K562 (cell line): Measurements from ENCODE around the gene BTG2. TPM values are rescaled to one million over a fixed set of nuclear protein-coding genes. Genes with fewer than 3 reads are reported as not detected.

Experiments
- ARID1B ChIP-seq: fragments of 450-650 bp; IDR thresholded peaks from 2 replicates; pipeline ENCODE4 v1.6.1; 2016; ENCODE audit warnings: antibody characterized with exemption, mild to moderate bottlenecking, inconsistent platforms
- ARNT ChIP-seq, 2 experiments: fragments of 450-650 bp; IDR thresholded peaks; 2 replicates each; pipeline ENCODE4 v1.6.1; 2016; ENCODE audit warnings: mild to moderate bottlenecking in 1 of 2
- CAMTA2 ChIP-seq: fragments of 250-450 bp; sonication (Bioruptor Pico); conservative IDR thresholded peaks from 2 replicates; pipeline ENCODE4 v1.5.1; 2022
- CHD7 ChIP-seq: fragments of 200-600 bp; sonication (generic); IDR thresholded peaks from one replicate; pipeline ENCODE4 v1.6.1; 2012; ENCODE audit warnings: mild to moderate bottlenecking, low read depth, low read length, inconsistent platforms
- HNRNPH1 ChIP-seq: fragments of 200-400 bp; formaldehyde crosslinking; optimal IDR thresholded peaks from 2 replicates; pipeline ENCODE3; 2017; ENCODE audit warnings: low read depth, mild to moderate bottlenecking, low read length, moderate library complexity
- MEF2A ChIP-seq: IDR thresholded peaks from 2 replicates; pipeline ENCODE4 v1.6.1; 2011; ENCODE audit warnings: low read depth, mild to moderate bottlenecking, low read length, moderate library complexity; ENCODE audit not compliant: control insufficient read depth
- RB1 ChIP-seq: fragments of 450-650 bp; IDR thresholded peaks from 2 replicates; pipeline ENCODE4 v1.6.1; 2017; ENCODE audit warnings: low read depth, mild to moderate bottlenecking
- RFX1 ChIP-seq: fragments of 450-650 bp; IDR thresholded peaks from 2 replicates; pipeline ENCODE4 v1.6.1; 2016; ENCODE audit warnings: mild to moderate bottlenecking, moderate library complexity
- STAG1 ChIP-seq: sonication (generic); formaldehyde crosslinking; IDR thresholded peaks from 2 replicates; pipeline ENCODE4 v1.5.0; 2020; ENCODE audit warnings: missing genetic modification reagents, borderline replicate concordance
- STAT5A ChIP-seq: IDR thresholded peaks from 2 replicates; pipeline ENCODE4 v1.6.1; 2012; ENCODE audit warnings: low read length, inconsistent platforms, borderline replicate concordance
- THAP7 ChIP-seq: fragments of 250-450 bp; sonication (Bioruptor Pico); IDR thresholded peaks from 2 replicates; pipeline ENCODE4 v1.5.0; 2021
- ZNF12 ChIP-seq: sonication (generic); formaldehyde crosslinking; IDR thresholded peaks from 2 replicates; pipeline ENCODE4 v1.4.0; 2020; ENCODE audit warnings: mild to moderate bottlenecking, missing genetic modification reagents
- ZNF584 ChIP-seq: fragments of 200-800 bp; sonication (Bioruptor generic); IDR thresholded peaks from 2 replicates; pipeline ENCODE4 v1.6.1; 2016; ENCODE audit warnings: low read depth, mild to moderate bottlenecking, missing genetic modification characterization, missing compliant biosample characterization
- ZNF75A ChIP-seq: fragments of 450-650 bp; formaldehyde crosslinking; IDR thresholded peaks from 2 replicates; pipeline ENCODE4 v1.4.0; 2020; ENCODE audit warnings: mild to moderate bottlenecking
- ZNF77 ChIP-seq: fragments of 250-450 bp; sonication (Bioruptor Pico); IDR thresholded peaks from 2 replicates; pipeline ENCODE4 v1.5.0; 2020
- polyA plus RNA-seq, 8 experiments: library from polyadenylated mRNA; depleted of rRNA in 4 of 8; stranded (reverse) in 5 of 8; unstranded in 3 of 8; fragments of >200 nt; fragmentation: Nextera tagmentation in 2 of 8; fragmentation: Illumina TruSeq in 1 of 8; extraction: Ambion mirVana in 2 of 8; extraction: Trizol in 1 of 8; gene quantifications; 2 replicates each; pipeline versions ENCODE4 v1.2.1 to v1.2.3, GENCODE V29; 2011 to 2014; ENCODE audit warnings: inconsistent platforms in 1 of 8, missing spikeins in 1 of 8
- total RNA-seq, 7 experiments: library from RNA; depleted of rRNA in 6 of 7; stranded (reverse); fragments of >200 nt in 6 of 7; fragmentation: Illumina TruSeq in 2 of 7; extraction: Trizol in 2 of 7; gene quantifications; 2 replicates each; pipeline versions ENCODE4 v1.2.1 to v1.2.3, GENCODE V29; 2011 to 2021; ENCODE audit warnings: low replicate concordance in 1 of 7
- TF ChIP-seq, protein P1 (sequence below): fragments of 450-650 bp; IDR thresholded peaks from 2 replicates; pipeline ENCODE4 v1.6.1; 2016; ENCODE audit warnings: missing biosample characterization, missing genetic modification characterization

Gene BTG2
- total and polyA plus RNA-seq, 9 of the 15 experiments (the other 6 are each of a cell fraction or from before 2014, with no cell fraction given), result 2.3 to 41.9 (median 8.7) TPM

DNA sequence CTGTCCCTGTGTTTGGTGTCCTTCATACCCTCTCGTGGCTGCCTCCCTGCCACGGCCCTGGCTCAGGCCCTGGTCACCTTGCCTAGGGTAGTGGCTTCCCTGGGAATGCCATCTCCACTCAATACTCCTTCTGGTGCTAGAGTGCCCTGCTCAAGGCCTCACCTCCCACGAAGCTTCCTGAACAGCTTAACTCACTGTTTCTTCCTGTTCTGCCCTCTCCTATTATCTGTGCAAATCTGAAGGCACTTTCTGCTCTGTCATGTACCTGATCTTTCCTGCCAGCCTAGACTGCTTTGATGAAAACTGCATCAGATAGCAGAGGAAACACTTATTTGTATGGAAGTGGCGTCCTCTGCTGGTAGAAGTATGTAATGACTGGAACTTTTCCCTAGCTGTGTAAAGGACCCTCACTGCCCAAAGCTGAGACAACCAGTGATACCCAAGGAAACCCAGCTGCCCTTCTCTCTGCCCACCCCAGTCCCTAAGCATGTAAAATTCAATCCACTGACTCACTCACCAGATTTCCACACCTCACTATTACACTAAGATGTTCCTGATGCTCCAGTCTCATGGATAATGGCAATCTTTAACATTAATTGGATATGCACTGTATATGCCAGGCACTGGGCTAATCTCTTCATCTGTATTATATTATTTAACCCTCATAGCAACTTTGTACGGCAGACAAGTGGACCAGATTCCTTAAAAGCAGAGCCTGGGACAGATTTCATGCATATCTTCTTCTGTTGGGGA is 36.2 kb upstream of the BTG2 start (continued):
- TF ChIP-seq CHD7 (no peak), RB1 (peak; percentile 47; the same call in 1 of the 2 replicates), ZNF75A (CRISPR knock-in tag) (no peak), HNRNPH1 (no peak), STAT5A (no peak), ZNF584 (no peak), STAG1 (CRISPR knock-in tag) (peak; percentile 48; the same call in 1 of the 2 replicates), ARID1B (peak; percentile 69), ZNF77 (0 out of 2 replicates have a peak, but pooled peaks have one; percentile 8), MEF2A (no peak), CAMTA2 (CRISPR knock-in tag) (no peak), THAP7 (CRISPR knock-in tag) (no peak), RFX1 (no peak), ZNF12 (CRISPR knock-in tag) (no peak), ARNT (IDR thresholded peaks at IDR 0.05) (0 out of 4 replicates have a peak, but pooled peaks of 1 of the 2 experiments have one; percentile 43)
- TF ChIP-seq, protein P1, sequence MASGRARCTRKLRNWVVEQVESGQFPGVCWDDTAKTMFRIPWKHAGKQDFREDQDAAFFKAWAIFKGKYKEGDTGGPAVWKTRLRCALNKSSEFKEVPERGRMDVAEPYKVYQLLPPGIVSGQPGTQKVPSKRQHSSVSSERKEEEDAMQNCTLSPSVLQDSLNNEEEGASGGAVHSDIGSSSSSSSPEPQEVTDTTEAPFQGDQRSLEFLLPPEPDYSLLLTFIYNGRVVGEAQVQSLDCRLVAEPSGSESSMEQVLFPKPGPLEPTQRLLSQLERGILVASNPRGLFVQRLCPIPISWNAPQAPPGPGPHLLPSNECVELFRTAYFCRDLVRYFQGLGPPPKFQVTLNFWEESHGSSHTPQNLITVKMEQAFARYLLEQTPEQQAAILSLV, result no peak
